Left hindlimb (tissue), 1 donor: ENCODE results near the gene FKBP1B.
"Not testable (repeated sequence)": the region's sequence is repeated elsewhere in the genome, so short reads cannot be mapped to it uniquely, and the experiment has no call there.

Source experiments
- DNase-seq: peaks from one replicate; pipeline ENCODE4 v3.0.0-alpha.2; 2018

FKBP1B gene

GRCh38 chr2:24049485-24050021, at the start of gene FKBP1B:
TSS of gene FKBP1B (plus strand) at chr2:24049741. CDS start at chr2:24049850, 109 bp downstream.
- peak; percentile 74 for DNase-seq

- DNase-seq, result no peak
Measured at GRCh38 chr2:24007693-24008092, 41.8 kb upstream of the FKBP1B start.

- DNase-seq, result no peak
Measured at GRCh38 chr2:24008672-24009366, 40.7 kb upstream of the FKBP1B start.

GRCh38 chr2:24009367-24009679, 40.2 kb upstream of the FKBP1B start:
- DNase-seq, result no peak

- peak; percentile 31 for DNase-seq
Measured at GRCh38 chr2:24009680-24010476, 39.7 kb upstream of the FKBP1B start, which contains the start of gene MFSD2B. TSS of gene MFSD2B (plus strand) at chr2:24010085. CDS start at chr2:24010097, 12 bp downstream.

- peak; percentile 29 for DNase-seq
Measured at GRCh38 chr2:24010477-24011249, 38.9 kb upstream of the FKBP1B start.

- no peak for DNase-seq
Measured at GRCh38 chr2:24011250-24012104, 38.1 kb upstream of the FKBP1B start.

- no peak for DNase-seq
Measured at GRCh38 chr2:24012521-24013188, 36.9 kb upstream of the FKBP1B start.

GRCh38 chr2:24014902-24015301, 34.6 kb upstream of the FKBP1B start:
- not testable (repeated sequence) for DNase-seq

- no peak for DNase-seq
Measured at GRCh38 chr2:24015562-24016375, 33.8 kb upstream of the FKBP1B start.

- no peak for DNase-seq
Measured at GRCh38 chr2:24016376-24016761, 33.2 kb upstream of the FKBP1B start.

- DNase-seq, result no peak
Measured at GRCh38 chr2:24016853-24017703, 32.5 kb upstream of the FKBP1B start.

- no peak for DNase-seq
Measured at GRCh38 chr2:24017711-24018110, 31.8 kb upstream of the FKBP1B start.

GRCh38 chr2:24018241-24018640, 31.3 kb upstream of the FKBP1B start:
- no peak for DNase-seq

- no peak for DNase-seq
Measured at GRCh38 chr2:24019729-24020128, 29.8 kb upstream of the FKBP1B start.

- DNase-seq, result no peak
Measured at GRCh38 chr2:24020244-24020643, 29.3 kb upstream of the FKBP1B start.

GRCh38 chr2:24021122-24021998, 28.2 kb upstream of the FKBP1B start:
- DNase-seq, result no peak

- DNase-seq, result no peak
Measured at GRCh38 chr2:24022324-24022974, 27.1 kb upstream of the FKBP1B start.
